Measurements from ENCODE around the gene PATZ1. TPM values are rescaled to one million over a fixed set of nuclear protein-coding genes. Genes with fewer than 3 reads are reported as not detected.
"Not testable (repeated sequence)": the region's sequence is repeated elsewhere in the genome, so short reads cannot be mapped to it uniquely, and the experiment has no call there.

PATZ1 gene
- total RNA-seq, 2 experiments from 2014 or later = 35.3 to 36.3 TPM

DNA sequence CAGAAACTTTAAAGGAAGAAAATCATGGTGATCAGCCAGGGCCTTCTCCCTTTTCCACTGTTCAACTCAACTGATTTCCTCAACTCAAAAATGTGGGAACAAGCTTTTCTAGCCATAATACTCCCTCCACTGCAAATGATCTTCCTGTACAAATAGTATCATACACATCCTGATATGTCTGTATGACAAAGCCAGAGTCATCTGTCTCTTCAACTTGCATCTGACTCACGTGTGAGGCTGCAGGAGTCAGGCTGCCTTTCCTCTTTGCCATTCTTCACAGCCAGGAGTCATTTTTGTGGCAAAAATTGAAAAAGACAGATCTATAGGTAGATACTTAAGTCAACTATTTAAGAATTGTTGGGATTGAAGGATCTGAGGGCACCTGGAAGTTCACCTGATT lies 13.3 kb downstream of the PATZ1 start:
- Mint-ChIP-seq H3K4me3 (no peak overlapping the region), H3K9me3 (no peaks in the 10 kb centered on the region), H3K27me3 (no peaks in the 10 kb centered on the region), H3K4me1 (peaks cover 41% of the 10 kb centered on the region), H3K27ac (peak overlapping the region; percentile 17), H3K36me3 (peaks cover 15% of the 10 kb centered on the region)
- DNase-seq = no peak

- Mint-ChIP-seq H3K36me3 (peaks cover 19% of the 10 kb centered on the region), H3K9me3 (no peaks in the 10 kb centered on the region), H3K27me3 (no peaks in the 10 kb centered on the region), H3K27ac (no peak overlapping the region), H3K4me3 (no peak overlapping the region), H3K4me1 (peaks cover 33% of the 10 kb centered on the region)
- no peak for DNase-seq
These were observed 14.1 kb downstream of the PATZ1 start for GRCh38 chr22:31332010-31332409.

DNA sequence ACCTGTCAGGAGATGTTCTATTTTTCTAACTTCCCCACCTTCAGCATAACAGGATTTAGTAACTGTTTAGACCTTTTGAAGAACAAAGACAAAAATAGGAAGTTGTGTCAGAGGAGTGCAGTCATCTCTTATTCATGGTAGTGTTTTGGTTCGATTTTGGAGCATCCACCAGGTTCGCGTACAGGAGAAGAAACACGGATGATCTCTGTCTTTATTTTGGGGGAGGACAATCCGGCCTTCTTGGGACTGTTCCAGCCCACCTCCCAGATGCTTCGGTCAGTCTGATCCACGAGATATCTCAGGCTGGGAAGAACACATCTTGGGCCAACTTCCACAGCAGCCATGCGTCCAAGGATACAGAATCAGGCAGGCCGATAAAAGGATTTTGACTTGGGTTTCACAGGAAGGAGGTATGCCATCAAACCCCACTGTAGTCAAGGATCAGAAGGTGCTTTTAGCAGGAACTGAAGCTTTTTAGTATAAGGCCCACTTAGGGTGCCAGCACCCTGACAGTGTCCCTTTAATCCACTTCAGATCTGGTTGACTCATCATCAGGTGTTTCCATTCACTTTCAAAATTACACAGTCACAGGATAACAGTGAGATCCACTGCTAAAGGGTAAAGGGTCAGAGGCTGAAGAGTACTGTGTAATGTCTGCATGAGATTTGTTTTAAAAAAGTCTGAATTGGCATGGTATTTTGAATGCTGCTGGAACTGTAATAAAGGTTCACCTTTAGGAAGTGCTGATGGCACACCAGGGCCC lies 16.5 kb downstream of the PATZ1 start:
- no peak overlapping the region for H3K4me3 Mint-ChIP-seq
- peaks cover 26% of the 10 kb centered on the region for H3K36me3 Mint-ChIP-seq
- H3K4me1 Mint-ChIP-seq = peaks cover 25% of the 10 kb centered on the region
- H3K27ac Mint-ChIP-seq = peak overlapping the region; percentile 66
- DNase-seq = no peak
- H3K9me3 Mint-ChIP-seq = no peaks in the 10 kb centered on the region
- no peaks in the 10 kb centered on the region for H3K27me3 Mint-ChIP-seq

DNA sequence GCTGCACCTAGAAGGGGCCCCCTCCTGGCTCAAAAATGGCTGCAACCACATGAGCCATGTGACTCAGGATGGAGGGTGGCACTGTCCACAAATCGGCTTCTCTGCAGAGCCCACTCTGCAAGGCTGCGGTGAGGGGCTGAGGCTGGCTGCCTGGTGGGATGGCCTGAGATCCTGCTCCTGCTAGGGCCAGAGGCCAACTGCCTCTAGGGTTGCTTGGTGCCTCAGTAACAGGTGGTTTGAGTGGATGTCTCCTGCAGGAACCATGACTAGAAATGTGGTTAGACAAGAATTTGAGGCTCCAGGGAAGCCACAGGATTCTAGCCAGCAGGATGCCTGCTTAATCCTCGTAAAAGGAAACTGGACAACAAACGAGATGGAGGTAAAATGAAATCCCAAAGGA lies 17.1 kb downstream of the PATZ1 start:
- Mint-ChIP-seq H3K27ac (peak overlapping the region; percentile 38), H3K4me1 (peaks cover 22% of the 10 kb centered on the region), H3K9me3 (no peaks in the 10 kb centered on the region), H3K4me3 (no peak overlapping the region), H3K36me3 (peaks cover 24% of the 10 kb centered on the region), H3K27me3 (no peaks in the 10 kb centered on the region)
- DNase-seq = no peak

DNA sequence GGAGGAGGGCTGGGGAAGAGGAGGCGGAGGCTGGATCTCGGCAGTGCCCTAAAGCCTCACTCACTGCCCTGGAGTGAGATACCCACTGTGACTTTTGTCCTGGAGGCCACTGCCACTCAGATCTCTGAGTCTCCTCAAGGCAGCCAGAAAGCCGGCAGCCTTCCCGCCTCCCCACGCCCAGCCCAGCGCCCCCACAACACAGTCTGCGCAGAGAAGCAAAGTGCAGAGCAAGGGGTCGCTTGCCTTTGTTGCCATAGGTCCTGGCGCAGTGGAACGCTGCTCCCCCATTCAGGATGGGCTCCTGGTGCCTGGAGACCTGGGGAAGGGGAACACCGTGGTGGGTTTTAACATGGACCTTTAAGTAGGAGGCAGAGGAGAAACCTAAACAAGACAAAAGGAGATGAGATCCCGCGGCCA lies 17.6 kb downstream of the PATZ1 start:
- no peaks in the 10 kb centered on the region for H3K9me3 Mint-ChIP-seq
- no peak overlapping the region for H3K27ac Mint-ChIP-seq
- H3K4me1 Mint-ChIP-seq = peaks cover 21% of the 10 kb centered on the region
- H3K4me3 Mint-ChIP-seq = no peak overlapping the region
- H3K36me3 Mint-ChIP-seq = peaks cover 24% of the 10 kb centered on the region
- H3K27me3 Mint-ChIP-seq = no peaks in the 10 kb centered on the region
- DNase-seq = no peak

DNA sequence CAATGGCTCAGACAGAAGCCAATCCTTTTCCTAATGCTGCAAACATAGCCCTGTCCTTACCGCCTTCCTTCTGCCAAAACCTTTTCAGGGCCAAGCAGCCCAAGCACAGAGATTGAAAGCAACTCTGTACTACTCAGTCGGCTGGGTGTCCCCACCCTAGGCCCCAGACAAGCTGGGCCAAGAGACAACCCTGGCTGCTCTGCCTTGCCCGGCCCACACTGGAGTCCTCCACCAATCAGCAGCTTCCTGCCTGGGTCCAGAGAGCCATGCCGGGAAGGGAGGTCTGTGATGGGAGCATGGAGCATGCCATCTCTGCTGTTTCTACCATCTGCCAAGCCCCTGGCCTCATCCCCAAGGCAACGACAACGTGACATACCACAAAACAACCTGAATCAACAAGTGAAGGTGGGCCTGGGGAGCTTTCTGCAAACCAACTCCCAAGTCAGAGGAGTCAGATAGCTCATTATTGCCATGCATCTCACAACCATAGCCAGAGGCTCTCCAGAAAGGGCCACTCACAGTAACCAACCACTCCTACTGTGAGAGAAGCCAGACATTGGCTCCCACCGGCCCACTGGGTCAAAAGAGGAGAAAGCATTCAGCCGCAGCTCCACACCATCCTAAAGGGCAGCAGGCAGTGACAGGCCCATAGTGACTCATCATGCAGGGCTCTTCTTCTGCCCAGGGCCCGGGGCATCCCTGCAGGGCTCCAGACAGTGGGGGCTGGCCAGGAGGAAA lies 18.2 kb downstream of the PATZ1 start:
- H3K4me1 Mint-ChIP-seq = peaks cover 24% of the 10 kb centered on the region
- H3K27ac Mint-ChIP-seq = no peak overlapping the region
- no peaks in the 10 kb centered on the region for H3K27me3 Mint-ChIP-seq
- H3K36me3 Mint-ChIP-seq = peaks cover 26% of the 10 kb centered on the region
- no peak for DNase-seq
- H3K4me3 Mint-ChIP-seq = no peak overlapping the region
- H3K9me3 Mint-ChIP-seq = no peaks in the 10 kb centered on the region

GRCh38 chr22:31326877-31327276 lies 19.3 kb downstream of the PATZ1 start:
- DNase-seq = no peak
- peaks cover 22% of the 10 kb centered on the region for H3K4me1 Mint-ChIP-seq
- H3K27me3 Mint-ChIP-seq = no peaks in the 10 kb centered on the region
- no peaks in the 10 kb centered on the region for H3K9me3 Mint-ChIP-seq
- no peak overlapping the region for H3K4me3 Mint-ChIP-seq
- peak overlapping the region; percentile 26 for H3K27ac Mint-ChIP-seq
- H3K36me3 Mint-ChIP-seq = peaks cover 29% of the 10 kb centered on the region

DNA sequence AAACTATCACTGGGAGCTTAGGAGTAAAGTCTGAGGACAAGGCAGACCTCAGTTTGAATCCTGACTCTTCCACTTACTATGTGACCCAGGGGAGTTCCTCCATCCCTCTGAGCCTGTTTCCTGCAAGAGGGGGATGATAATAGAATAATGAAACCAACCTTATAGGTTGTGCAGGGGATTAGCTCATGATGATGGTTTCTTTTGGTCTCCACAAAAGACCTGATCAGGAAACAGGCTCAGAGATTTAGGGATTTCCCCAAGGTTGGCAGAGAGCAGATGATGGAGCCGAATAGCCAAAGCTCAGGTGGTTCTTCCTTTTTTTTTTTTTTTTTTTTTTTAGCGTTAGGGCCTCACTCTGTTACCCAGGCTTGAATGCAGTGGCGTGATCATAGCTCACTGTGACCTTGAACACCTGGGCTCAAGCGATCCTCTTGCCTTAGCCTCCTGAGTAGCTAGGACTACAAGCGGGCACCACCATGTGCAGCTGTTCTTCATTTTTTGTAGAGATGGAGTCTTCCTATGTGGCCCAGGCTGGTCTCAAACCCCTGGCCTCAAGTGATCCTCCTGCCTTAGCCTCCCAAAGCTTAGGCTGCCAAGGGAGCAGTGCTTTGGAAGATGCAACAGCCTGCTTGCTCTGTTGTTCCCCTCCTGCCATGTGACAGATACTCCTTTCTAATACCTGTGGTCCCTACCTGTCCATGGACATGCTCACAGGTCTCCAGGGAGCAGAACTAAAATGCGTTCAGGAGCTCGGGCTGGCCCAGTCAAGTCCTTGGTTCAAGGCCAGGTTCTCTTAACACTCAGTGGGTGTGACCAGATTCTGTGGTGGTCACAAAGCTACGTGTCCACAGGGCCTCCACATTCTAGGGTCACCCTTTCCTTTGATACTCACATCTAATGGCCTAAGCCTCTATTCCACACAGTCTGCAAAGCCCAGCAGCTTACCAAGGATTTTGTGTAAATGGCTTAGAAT lies 22.3 kb downstream of the PATZ1 start:
- no peaks in the 10 kb centered on the region for H3K9me3 Mint-ChIP-seq
- peaks cover 6% of the 10 kb centered on the region for H3K4me1 Mint-ChIP-seq
- peak overlapping the region; percentile 70 for H3K27ac Mint-ChIP-seq
- no peak overlapping the region for H3K4me3 Mint-ChIP-seq
- no peak for DNase-seq
- no peaks in the 10 kb centered on the region for H3K27me3 Mint-ChIP-seq
- H3K36me3 Mint-ChIP-seq = peaks cover 23% of the 10 kb centered on the region

GRCh38 chr22:31321421-31321820 lies 24.7 kb downstream of the PATZ1 start:
- no peaks in the 10 kb centered on the region for H3K27me3 Mint-ChIP-seq
- H3K4me1 Mint-ChIP-seq = peaks cover 6% of the 10 kb centered on the region
- H3K27ac Mint-ChIP-seq = no peak overlapping the region
- peaks cover 12% of the 10 kb centered on the region for H3K36me3 Mint-ChIP-seq
- no peaks in the 10 kb centered on the region for H3K9me3 Mint-ChIP-seq
- DNase-seq = no peak
- H3K4me3 Mint-ChIP-seq = no peak overlapping the region

- H3K27ac Mint-ChIP-seq = not testable (repeated sequence)
These were observed 31.9 kb downstream of the PATZ1 start for GRCh38 chr22:31314220-31314619.

GRCh38 chr22:31313366-31314147 lies 32.6 kb downstream of the PATZ1 start:
- peaks cover 18% of the 10 kb centered on the region for H3K4me1 Mint-ChIP-seq
- no peaks in the 10 kb centered on the region for H3K27me3 Mint-ChIP-seq
- peak; percentile 49 for DNase-seq
- no peak overlapping the region for H3K4me3 Mint-ChIP-seq
- peaks cover 21% of the 10 kb centered on the region for H3K36me3 Mint-ChIP-seq
- peaks cover 3% of the 10 kb centered on the region for H3K9me3 Mint-ChIP-seq
- H3K27ac Mint-ChIP-seq = no peak overlapping the region

More at GRCh38 chr22:31314220-31314619, 31.9 kb downstream of the PATZ1 start:
- not testable (repeated sequence) for H3K9me3 Mint-ChIP-seq, DNase-seq, H3K4me3 Mint-ChIP-seq, H3K27me3 Mint-ChIP-seq
- peaks cover 13% of the 10 kb centered on the region for H3K4me1 Mint-ChIP-seq
- peaks cover 21% of the 10 kb centered on the region for H3K36me3 Mint-ChIP-seq

- H3K27ac Mint-ChIP-seq = peak overlapping the region; percentile 14
- no peak for DNase-seq
- no peak overlapping the region for H3K4me3 Mint-ChIP-seq
- peaks cover 33% of the 10 kb centered on the region for H3K4me1 Mint-ChIP-seq
- no peaks in the 10 kb centered on the region for H3K9me3 Mint-ChIP-seq
- peaks cover 4% of the 10 kb centered on the region for H3K36me3 Mint-ChIP-seq
- no peaks in the 10 kb centered on the region for H3K27me3 Mint-ChIP-seq
These were observed 38.0 kb downstream of the PATZ1 start for GRCh38 chr22:31308181-31308580.

- DNase-seq = no peak
- peaks cover 36% of the 10 kb centered on the region for H3K4me1 Mint-ChIP-seq
- H3K4me3 Mint-ChIP-seq = no peak overlapping the region
- H3K9me3 Mint-ChIP-seq = no peaks in the 10 kb centered on the region
- H3K36me3 Mint-ChIP-seq = peaks cover 4% of the 10 kb centered on the region
- no peak overlapping the region for H3K27ac Mint-ChIP-seq
- H3K27me3 Mint-ChIP-seq = no peaks in the 10 kb centered on the region
These were observed 41.0 kb downstream of the PATZ1 start for GRCh38 chr22:31305194-31305593.

GRCh38 chr22:31302537-31302936 lies 43.6 kb downstream of the PATZ1 start:
- Mint-ChIP-seq H3K9me3 (no peaks in the 10 kb centered on the region), H3K27ac (no peak overlapping the region), H3K4me3 (no peak overlapping the region), H3K4me1 (peaks cover 27% of the 10 kb centered on the region), H3K27me3 (no peaks in the 10 kb centered on the region), H3K36me3 (peaks cover 4% of the 10 kb centered on the region)
- DNase-seq = no peak
